Left ventricle myocardium inferior (tissue), 1 donor: ENCODE data around the gene ST8SIA6. TPM values are rescaled to one million over a fixed set of nuclear protein-coding genes. Genes with fewer than 3 reads are reported as not detected.
A peak's percentile ranks its signal among the peaks of the same experiment; 100 is the strongest.

ENCODE experiments used
- DNase-seq: peaks from one replicate; pipeline ENCODE4 v3.0.0-alpha.2; 2020
- H3K27ac ChIP-seq: fragments of 200-600 bp; replicated peaks from 2 replicates; pipeline ENCODE4 v1.8.0; 2021
- H3K27me3 ChIP-seq: fragments of 200-600 bp; 2 replicates; pipeline ENCODE4 v1.8.0; 2021; ENCODE audit warnings: low read depth
- H3K36me3 ChIP-seq: fragments of 200-600 bp; 2 replicates; pipeline ENCODE4 v1.8.0; 2021
- H3K4me1 ChIP-seq: fragments of 200-600 bp; 2 replicates; pipeline ENCODE4 v1.8.0; 2021
- H3K4me3 ChIP-seq: fragments of 200-600 bp; 2 replicates; pipeline ENCODE4 v1.8.0; 2021; ENCODE audit warnings: mild to moderate bottlenecking, moderate library complexity
- H3K9me3 ChIP-seq: fragments of 200-600 bp; replicated peaks from 2 replicates; pipeline ENCODE4 v1.8.0; 2021
- CTCF ChIP-seq: fragments of 200-600 bp; IDR thresholded peaks from 2 replicates; pipeline ENCODE4 v1.8.0; 2021; ENCODE audit warnings: antibody characterized with exemption, mild to moderate bottlenecking, borderline replicate concordance
- intact Hi-C: fragments of 100-400 bp; cut with micrococcal nuclease; formaldehyde crosslinking; loops from one replicate; pipeline ENCODE4 v1.11.0; 2022
- total RNA-seq: library from RNA; stranded (reverse); fragmentation: NEBNext Ultra II Directional; extraction: Animal tissue kit (Norgen Biotek cat#: 25700); gene quantifications from one replicate; pipeline ENCODE4 v1.2.1, GENCODE V29; 2021
- donor health status: DM: no; HTN: yes; CAD: no; lungs with severe emphysema.

The ST8SIA6 gene
- total RNA-seq, 1 donor from 2014 or later: 10.1 TPM

DNA sequence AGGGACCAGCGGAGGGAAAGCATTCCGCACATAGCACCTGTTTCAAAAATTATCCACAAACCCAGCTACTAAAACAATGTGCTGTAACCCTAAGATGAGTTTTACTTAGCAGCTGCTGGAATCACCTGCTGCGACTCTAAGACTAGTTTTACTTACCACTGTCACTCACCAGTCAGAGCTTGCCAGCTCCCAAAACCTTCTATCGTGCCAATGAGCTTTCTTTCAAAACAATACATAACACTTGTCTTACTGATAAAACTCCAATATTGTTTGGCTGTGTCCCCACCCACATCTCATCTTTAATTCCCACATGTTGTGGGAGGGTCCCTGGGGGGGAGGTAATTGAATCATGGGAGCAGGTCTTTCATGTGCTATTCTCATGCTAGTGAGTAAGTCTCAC, 18.4 kb downstream of the ST8SIA6 start:
- Histone ChIP-seq H3K9me3 (no peaks in the 10 kb centered on the region), H3K36me3 (no peaks in the 10 kb centered on the region), H3K4me3 (no peak overlapping the region), H3K4me1 (peaks cover 16% of the 10 kb centered on the region), H3K27ac (no peak overlapping the region), H3K27me3 (peaks cover 21% of the 10 kb centered on the region)
- no peak for DNase-seq
- intact Hi-C loops: loop anchor here (10.0 kb wide), 1 partner anchor 591 kb away; no protein-coding TSS in a partner anchor
- TF ChIP-seq CTCF: no peak

GRCh38 chr10:17435187-17435586, 19.2 kb downstream of the ST8SIA6 start:
- Histone ChIP-seq H3K9me3 (no peaks in the 10 kb centered on the region), H3K27ac (peak overlapping the region; percentile 6), H3K36me3 (no peaks in the 10 kb centered on the region), H3K27me3 (peaks cover 21% of the 10 kb centered on the region), H3K4me3 (no peak overlapping the region), H3K4me1 (peaks cover 16% of the 10 kb centered on the region)
- TF ChIP-seq CTCF: no peak
- DNase-seq: no peak
- intact Hi-C loops: loop anchor here (10.0 kb wide), 1 partner anchor 590 kb away; no protein-coding TSS in a partner anchor

DNA sequence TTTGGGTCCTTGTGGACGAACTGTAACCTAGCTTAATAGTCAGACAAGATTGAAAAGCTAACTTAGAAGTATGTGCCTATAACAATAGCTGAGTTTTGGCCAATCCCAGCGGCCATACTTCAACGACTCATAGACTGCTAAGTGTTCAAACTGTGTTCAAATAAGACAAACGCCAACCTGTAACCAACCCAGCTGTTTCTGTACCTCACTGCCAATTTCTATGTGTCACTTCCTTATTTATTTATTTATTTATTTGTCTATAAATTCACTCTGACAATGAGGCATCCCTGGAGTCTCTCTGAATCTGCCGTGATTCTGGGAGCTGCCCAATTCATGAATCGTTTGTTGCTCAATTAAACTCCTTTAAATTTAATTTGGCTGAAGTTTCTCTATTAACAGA, 21.7 kb downstream of the ST8SIA6 start:
- Histone ChIP-seq H3K4me3 (no peak overlapping the region), H3K4me1 (peaks cover 34% of the 10 kb centered on the region), H3K36me3 (no peaks in the 10 kb centered on the region), H3K9me3 (no peaks in the 10 kb centered on the region), H3K27me3 (peaks cover 38% of the 10 kb centered on the region), H3K27ac (no peak overlapping the region)
- DNase-seq: no peak
- TF ChIP-seq CTCF: no peak
- intact Hi-C loops: loop anchor here (10.0 kb wide), 1 partner anchor 588 kb away; no protein-coding TSS in a partner anchor

DNA sequence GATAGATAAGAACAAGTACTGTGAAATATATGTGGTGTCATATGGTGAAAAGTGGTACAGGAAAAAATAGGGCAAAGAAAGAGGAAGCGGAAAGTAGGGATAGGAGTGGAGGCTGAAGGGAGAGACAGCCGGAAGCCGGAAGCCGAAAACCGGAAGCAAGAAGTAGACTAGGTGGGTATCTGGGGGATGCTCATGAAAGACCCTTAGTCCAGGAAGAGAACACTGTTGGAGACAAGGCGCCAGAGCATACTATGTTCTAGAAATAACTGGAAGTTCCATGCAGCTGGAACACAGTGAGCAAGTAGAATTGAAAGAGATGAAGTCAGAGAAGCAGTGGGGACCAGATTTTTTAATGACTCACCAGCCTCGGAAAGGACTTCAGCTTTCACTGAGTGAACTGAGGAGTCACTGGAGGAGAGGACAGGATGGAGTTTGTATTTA, 22.5 kb downstream of the ST8SIA6 start:
- Histone ChIP-seq H3K27ac (no peak overlapping the region), H3K4me1 (peaks cover 38% of the 10 kb centered on the region), H3K9me3 (no peaks in the 10 kb centered on the region), H3K4me3 (no peak overlapping the region), H3K27me3 (peaks cover 45% of the 10 kb centered on the region), H3K36me3 (no peaks in the 10 kb centered on the region)
- DNase-seq: no peak
- intact Hi-C loops: loop anchor here (10.0 kb wide), 1 partner anchor 587 kb away; no protein-coding TSS in a partner anchor
- no peak for TF ChIP-seq CTCF

- intact Hi-C loops: loop anchor here (10.0 kb wide), 1 partner anchor 586 kb away; no protein-coding TSS in a partner anchor
- peak; percentile 59 for DNase-seq
- Histone ChIP-seq H3K36me3 (no peaks in the 10 kb centered on the region), H3K4me3 (no peak overlapping the region), H3K4me1 (peaks cover 43% of the 10 kb centered on the region), H3K27me3 (peaks cover 53% of the 10 kb centered on the region), H3K9me3 (no peaks in the 10 kb centered on the region), H3K27ac (peak overlapping the region; percentile 40)
- TF ChIP-seq CTCF: peak; percentile 93
Observed at GRCh38 chr10:17430647-17431355, 23.6 kb downstream of the ST8SIA6 start.
